Dermis blood vessel endothelial cell (primary cell): ENCODE data around the gene SULT1E1. TPM values are rescaled to one million over a fixed set of nuclear protein-coding genes. Genes with fewer than 3 reads are reported as not detected.

Experiments used
- DNase-seq: peaks from one replicate; pipeline ENCODE4 v3.0.0; 2010
- total RNA-seq: library from RNA; depleted of rRNA; stranded (reverse); fragments of >200 nt; gene quantifications from 2 replicates; pipeline ENCODE4 v1.2.3, GENCODE V29; 2014

The SULT1E1 gene, protein sequence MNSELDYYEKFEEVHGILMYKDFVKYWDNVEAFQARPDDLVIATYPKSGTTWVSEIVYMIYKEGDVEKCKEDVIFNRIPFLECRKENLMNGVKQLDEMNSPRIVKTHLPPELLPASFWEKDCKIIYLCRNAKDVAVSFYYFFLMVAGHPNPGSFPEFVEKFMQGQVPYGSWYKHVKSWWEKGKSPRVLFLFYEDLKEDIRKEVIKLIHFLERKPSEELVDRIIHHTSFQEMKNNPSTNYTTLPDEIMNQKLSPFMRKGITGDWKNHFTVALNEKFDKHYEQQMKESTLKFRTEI
- 1.2 and 2.4 TPM in 2 replicates for total RNA-seq

DNA sequence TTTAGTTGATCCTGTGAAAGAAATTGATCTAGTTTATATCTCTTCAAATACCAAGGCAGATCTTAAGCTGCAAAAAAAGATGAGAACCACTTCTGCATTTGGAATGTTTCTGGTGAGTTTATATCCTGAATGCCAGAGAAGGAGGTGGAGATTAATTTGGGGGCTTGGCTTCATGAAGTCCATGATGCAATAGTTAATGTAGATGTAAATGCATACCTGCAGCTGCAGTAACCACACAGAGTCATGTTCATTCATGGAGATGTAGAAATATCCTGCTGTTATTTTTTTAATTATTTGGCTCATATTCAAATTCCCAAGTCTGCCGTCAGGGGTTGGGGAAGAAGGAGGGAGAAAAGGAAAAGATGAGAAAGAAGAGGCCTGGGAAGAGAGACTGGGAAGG lies at the start of gene SULT1E1:
SULT1E1 (minus strand) TSS at position 94 of the 400 bp plus-strand sequence. CDS start 2,501 bp downstream, outside the sequence.
- peak; percentile 4 for DNase-seq

DNA sequence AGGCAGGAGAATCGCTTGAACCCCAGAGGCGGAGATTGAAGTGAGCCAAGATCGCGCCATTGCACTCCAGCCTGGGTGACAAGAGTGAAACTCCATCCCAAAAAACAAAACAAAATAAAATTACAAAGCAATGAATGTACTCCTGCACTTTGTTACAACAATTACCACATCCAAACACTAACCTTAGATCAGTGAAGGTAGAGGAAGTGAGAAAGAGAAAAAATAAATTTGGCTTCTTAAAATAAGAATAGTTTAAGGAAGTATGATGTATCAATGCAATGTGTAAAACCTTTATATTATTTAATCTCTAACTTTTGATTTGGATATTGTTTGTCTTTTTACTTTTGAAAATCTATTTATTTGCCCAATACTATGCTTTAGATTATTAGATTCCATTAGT lies 49.2 kb upstream of the SULT1E1 start:
- no peak for DNase-seq

DNA sequence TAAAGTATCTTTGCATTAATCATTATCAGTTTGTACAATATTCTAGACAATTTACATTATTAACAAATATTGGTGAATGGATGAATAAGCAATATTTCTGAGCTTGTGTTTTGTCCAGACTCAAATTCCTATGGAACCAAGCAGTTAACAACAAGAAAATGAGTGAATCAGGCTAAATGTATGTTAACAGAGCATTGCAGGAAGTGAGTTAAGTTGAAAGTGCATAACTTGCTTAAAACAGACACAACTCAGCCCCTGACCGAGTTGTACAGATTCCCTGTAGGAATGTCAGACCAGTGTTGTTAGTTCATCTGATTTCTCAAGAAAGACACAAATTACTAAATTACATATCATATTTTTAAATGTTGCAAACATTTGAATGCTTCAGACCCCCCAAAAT lies 47.2 kb upstream of the SULT1E1 start:
- no peak for DNase-seq

DNA sequence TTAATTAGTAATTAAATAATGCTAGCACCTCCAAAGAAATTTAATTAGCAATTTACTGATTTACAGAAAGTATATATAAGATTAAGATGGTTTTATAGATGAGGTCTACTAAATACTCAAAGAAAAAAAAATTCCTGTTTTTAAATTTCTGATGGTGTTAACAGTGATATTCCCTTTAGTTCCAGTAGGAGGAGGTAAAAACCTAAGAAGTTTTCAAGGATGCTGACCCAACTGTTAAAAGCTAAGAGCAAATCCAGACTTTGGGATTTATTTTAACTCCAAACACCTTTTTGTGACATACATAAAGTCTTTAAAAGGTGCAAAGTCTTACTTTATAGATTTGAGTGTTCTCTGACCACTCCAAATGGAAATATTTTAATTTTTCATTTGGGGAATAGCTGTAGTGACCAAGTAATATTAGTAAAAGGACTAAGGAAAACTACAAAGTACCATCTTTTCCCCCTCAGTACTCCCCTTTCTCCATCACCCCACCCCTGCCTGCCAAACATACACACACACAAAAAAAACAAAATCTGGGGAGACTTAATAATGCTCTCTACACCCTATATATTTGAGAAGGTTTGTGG lies 36.7 kb upstream of the SULT1E1 start:
- DNase-seq = no peak

DNA sequence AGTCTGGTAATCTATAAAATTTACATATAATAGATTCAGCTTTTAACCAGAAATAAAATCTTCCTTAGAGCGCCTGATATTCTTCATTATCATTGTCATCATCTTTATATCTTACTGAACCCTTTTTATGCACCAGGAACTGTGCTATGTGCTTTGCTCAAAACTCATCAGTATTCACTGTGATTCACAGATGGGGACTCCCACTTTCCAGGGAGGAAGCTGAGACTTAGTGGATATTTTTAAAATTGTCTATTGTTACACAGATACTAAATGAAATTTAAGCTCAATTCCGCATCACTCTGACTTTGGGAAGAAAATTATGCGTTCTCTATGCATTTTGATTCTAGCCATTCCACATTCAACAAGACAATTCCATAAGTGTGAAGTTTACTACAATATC lies 34.8 kb upstream of the SULT1E1 start:
- DNase-seq = no peak

DNA sequence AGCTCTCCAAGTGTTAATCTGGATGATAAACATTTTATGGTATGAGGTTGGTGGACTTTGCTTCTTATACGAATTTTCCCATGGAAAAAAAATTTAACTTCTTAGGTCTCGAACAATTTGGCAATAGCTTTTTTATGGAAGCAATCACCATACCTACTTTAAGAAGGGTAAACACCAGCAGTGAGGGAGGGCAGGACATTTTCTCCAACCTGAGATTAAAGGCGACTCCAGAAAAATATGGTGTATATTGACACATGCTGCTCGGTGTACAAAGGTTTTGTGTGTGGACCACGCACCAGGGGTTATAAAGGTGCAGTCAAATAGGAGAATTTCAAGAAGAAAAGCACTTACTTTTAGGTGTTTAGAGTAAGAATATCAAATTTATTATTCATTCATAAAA lies 34.2 kb upstream of the SULT1E1 start:
- no peak for DNase-seq

DNA sequence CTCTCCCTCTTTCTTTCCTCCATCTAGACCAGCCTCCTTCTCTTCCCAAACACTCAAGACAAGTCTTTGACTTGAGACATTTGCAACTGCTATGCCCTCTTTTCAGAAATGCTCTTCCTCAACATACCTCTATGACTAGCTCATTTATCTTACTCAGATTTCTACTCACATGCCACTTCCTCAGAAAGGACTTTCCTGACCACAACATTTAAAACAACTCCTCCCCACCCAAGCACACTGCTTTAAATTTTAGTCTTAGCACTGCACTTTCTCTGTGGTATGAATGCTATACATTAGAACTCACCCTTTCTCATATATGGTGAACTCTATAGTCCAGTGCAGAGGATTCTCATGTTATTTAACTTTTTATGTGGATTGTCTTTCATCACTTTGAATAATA lies 28.4 kb upstream of the SULT1E1 start:
- DNase-seq = no peak

DNA sequence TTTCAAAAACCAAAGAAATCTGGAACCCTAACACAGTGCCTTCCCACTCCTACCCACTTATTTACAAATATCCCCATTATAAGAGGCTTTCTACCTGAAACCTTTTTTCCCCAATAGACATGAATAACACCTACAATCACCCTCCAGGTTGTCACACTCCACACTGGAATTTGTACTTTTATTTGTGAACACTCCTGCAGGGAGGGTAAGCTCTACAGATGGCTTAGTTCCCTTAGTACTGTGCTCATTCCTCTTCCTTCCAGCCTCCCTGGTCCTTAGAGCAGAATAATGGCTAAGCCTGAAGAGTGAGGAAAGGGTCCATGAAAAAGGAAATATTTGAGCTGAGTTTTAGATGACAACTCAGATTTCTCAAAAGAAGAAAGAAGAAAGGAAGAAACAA lies 22.2 kb upstream of the SULT1E1 start:
- DNase-seq = no peak

DNA sequence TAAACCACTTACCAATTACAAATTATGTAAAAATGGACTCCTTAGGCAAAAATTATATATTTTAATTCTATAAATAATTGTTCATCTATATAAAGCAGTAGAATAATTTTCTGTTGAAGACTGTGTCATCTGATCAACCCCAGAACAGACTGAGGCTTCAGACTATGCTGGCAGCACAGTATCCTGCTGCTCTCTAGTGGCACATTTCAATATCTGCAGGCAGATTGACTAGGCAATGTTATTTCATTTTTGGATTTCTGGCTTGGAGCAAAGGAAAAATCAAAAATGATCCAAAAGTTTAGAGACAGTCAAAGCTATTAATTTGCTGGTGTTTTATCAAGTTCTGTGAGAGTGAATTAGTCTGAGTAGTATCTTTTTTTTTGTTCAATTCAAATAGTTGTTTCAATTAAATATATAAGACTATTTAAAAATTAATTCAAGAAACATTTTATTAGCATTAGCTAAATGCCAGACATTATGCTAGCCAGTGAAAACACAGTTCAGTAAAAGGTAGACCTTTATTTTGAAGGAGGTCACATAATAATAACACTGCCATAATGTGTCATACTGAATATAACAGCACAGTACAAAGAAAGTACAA lies 21.3 kb upstream of the SULT1E1 start:
- peak; percentile 64 for DNase-seq

DNA sequence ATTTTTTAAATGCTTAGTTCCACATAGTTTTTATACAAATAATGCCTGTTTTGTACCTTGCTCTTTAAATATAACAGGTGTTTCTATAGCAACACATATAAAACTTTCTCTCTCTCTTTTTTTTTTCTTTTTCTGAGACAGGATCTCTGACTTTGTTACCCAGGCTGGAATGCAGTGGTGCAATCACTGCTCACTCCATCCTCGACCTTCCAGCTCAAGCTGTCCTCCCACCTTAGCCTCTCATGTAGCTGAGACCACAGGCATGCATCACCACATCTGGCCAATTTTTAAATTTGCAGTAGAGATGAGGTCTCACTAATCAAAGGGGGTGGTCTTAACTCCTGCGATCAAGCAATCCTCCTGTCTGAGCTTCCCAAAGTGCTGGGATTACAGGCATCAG lies 18.3 kb upstream of the SULT1E1 start:
- no peak for DNase-seq

DNA sequence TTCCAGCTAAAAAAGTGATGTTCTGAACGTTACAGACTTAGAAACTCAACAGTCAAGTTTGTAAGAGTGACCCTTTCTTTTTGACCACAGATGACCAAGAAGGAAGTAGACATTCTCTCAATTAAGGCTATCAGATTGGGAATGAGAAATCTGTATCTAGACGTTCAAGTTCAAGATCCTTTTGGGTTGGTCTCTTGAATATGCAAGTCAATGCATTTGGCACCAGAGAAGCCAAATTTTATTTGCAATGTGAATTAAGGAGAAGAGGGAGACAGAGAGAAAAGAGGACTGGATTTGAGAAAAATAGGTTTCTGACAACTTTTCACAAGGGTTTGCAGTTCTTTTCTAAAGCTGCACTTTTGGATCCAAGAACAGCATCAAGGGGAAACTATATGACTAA lies 17.5 kb upstream of the SULT1E1 start:
- DNase-seq = no peak

DNA sequence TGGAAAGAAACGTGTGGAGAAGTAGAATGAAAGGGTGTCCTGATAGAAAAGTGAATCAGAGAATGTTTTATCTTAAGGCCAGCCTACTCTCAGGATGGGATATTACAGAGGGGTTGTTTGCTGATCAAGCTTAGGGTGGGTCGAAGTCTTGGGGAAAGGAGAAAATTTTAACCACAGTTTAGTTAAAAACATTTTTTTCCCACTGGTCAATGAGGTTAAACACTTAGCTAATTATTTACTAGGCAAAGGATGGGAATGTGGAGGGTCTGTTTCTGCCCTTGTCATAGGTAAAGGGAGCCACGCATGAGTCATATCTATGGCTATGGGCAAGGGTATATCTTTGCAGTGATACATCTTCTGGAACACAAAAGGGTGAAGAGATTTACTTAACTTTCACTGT lies 16.1 kb upstream of the SULT1E1 start:
- no peak for DNase-seq

DNA sequence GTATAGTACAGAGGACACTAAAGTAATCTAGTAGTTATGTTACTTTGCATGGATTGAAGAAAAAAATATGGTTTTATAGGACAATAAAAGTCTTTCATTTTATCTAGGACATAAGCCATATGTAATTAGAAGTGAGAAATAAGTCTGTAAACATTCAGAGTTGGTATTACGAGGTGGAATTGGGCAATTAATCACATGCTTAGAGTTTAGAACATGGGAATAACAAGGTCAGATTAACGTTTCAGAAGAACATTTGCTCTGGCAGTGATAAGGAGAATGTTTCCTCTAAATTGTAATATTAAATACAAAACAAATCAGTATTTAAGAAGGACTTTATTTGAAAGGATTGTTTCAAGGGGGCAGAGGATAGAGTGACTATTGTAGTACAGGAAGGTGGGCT lies 15.6 kb upstream of the SULT1E1 start:
- DNase-seq = no peak

DNA sequence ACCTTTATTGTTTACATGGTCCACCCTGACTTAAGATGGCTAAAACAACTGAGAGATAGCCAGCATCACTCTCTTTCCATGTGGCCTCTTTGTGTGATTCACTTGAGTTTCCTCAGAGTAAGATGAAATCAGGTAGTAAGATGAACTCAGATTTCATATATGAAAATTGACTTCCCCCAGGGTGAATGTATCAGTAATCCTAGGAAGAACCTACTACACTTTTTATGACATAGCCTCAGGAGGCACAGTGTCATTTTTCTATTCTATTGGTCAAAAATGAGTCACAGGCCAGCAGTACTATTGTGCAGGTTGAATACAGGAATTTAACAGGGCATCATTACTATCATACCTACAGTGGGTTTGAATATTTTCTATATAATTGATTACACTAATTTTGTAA lies 14.6 kb upstream of the SULT1E1 start:
- no peak for DNase-seq

DNA sequence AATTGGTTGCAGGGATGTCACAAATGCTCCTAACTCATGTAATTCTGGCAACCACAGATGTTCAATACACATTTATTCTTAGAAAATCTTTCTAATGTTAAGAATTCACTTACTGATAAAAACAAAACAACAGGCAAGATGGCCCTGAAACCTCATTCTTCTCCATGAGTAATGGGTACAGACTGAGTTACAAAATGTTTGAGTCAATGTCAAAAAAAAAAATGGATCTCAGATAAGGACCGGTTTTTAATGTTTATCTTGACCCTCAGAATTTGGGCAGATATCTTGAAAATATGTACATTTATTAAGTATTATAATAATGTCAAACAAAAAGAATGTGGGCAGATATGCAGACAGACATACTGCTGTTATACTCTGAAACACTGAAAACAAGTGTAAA lies 1.8 kb upstream of the SULT1E1 start:
- DNase-seq = no peak

DNA sequence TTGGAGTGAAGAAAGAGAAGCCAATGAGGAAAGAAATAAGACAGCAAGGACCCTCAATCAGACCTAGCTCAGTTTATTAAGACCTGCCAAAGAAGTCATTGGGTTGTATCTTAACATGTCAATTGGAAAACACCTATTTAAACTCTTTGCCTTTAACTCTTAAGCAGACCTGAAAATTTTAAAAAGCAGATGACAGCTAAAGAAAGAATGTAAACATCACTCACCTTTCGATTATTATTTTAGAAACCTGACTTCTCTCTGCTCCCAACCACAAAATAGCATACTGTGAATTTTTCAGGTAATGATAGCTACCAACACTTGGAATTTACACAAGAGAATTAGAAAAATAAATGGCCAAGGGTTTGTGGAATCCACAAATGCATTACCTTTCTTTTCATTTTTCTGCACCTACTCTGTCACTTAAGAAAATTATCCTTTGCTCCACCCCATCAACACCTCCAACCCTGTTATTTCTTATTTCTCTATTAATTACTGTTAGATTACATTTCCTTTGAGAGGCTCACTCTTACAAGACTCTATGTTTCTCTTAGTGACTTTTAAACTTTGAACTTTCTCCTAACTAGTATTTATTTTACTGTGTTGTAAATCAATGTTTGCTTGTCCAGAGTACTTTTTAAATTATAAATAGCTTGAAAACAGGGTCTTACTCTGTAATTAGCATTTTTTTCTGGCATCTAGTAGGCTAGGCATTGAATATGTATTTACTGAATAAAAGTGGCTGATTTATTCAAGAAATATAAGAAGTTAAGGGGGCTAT lies 765 bp upstream of the SULT1E1 start:
- DNase-seq = no peak

DNA sequence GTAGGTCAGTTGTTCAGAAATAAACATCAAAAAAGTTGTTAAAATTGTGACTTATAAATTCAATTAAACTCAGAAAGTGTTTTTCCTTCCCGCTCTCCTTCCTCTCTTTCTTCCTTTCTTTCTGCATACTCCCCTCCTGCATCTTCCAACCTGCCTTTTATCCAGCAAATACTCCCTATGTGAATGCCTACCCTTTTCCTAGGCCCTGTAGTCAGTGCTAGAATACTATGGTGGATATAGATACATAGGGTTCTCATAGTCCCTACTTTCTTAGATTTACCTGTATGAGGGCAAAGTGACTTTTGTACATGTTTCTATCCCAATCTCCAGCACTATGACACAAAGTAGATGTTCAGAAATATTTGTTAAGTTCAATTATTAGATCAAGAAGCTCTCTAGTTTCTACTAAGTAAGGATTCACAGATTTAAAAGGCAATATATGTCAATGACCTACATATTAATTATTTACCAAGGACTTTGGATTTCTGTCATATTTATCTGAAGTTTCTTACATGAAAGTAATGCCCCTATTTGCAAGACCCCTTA lies 732 bp downstream of the SULT1E1 start:
- no peak for DNase-seq

DNA sequence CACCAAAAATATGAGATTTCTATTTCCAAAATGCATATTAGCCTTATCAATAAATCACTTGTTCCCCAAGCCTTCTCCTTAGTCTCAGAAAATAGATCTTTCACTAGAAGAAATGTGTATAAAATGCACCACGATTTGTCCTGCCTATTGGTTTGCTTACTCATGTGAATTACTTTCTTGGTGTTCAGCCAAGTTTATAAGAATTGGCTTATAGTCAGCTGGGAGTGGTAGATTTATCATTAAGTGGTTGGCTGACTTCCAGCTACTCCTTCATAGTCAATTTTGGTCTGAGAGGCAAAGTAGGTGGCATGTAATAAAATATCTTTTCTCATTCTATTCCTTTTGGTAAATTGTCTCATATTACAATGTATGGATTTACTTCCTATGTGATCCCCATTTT lies 1.3 kb downstream of the SULT1E1 start:
- DNase-seq = peak; percentile 64

DNA sequence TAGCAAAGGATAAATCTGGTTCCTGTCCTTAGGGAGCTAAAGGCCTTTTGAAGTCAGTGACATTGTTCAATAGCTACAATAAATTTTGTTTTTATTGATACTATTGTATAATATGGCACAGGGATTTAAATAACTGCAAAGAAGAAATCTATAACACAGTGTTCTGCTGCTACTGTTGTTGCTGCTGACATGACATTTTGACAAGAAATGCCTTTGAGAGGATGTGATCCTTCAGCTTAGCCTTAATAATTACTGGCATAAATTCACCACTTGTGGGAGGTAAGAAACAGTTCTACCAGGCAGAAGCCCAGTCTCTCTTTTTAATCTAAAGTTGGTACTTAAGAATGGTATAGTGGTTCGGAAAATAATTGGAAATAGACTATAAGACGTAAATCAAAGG lies 4.1 kb downstream of the SULT1E1 start:
- DNase-seq = no peak

DNA sequence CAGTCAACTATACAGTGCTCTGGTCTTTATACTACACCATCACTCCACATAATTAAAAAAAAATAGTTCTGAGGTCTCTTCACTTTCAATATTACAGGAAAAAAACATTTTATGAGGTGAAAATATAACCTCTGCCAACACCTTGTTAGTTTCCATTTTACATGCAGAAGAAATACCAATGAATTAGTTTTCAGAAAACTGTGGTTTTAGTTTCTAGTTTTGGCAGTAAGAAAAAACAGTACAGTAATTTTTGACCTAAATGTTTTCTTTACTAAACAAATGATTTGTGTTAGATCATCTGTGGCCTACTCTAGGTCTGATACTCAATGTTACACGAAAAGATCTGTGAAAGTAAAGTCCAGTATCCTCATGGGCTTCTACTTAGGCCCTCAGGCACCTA lies 10.0 kb downstream of the SULT1E1 start:
- DNase-seq = no peak

DNA sequence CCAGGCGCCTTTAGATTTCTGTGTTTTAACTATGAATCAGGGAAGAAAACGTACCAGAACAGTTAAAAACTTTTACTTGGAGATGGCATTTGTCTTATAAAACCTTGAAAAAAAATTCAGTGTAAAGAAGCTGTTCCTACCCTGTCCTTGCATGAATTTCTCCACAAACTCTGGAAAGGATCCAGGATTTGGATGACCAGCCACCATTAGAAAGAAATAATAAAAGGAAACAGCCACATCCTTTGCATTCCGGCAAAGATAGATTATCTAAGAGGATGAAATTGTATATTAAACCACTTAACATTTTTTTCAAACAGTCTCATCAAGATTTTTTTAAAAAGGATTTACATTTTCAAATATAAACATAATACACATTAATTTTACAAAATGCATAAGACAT lies 10.6 kb downstream of the SULT1E1 start:
- DNase-seq = peak; percentile 56

DNA sequence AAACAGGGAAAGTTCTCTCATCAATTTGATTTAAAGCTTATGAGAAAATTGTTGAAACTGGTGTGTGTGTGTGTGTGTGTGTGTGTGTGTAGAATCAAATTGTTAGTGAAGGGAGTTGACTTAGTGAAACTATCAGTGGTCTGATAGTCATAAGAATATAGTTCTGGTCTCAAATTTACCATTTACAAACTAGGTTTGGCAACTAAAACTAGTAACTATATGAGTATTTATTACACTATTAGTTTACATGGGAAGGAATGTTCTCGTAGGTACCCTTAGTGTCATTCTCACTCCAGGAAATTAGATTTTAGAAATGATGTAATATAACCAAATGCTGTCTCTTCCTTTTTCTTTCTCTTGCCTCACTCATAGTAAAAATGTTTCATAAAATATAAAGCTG lies 11.9 kb downstream of the SULT1E1 start:
- no peak for DNase-seq

DNA sequence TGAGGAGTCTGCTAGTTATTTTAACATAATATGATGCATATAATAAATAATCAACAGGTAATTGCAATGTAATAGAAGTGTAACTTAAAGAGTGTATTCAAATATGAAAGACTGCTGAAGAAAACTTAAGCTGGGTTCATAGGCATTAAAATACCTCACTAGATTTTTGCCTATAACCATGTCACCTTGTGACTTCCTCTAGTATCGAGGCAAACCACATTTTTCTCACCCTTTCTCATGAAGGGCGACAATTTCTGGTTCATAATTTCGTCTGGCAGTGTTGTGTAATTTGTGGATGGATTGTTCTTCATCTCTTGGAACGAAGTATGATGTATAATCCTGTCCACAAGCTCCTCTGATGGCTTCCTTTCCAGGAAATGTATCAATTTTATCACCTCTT lies 16.0 kb downstream of the SULT1E1 start:
- DNase-seq = no peak
